GM12878 (cell line): ENCODE measurements around the gene REPS2. TPM values are rescaled to one million over a fixed set of nuclear protein-coding genes. Genes with fewer than 3 reads are reported as not detected.

Source experiments
- ATAC-seq: fragments of 200-7000 bp; cut with Tn5 transposase; 3 replicates; pipeline ENCODE4 v1.9.1; 2020; ENCODE audit warnings: mild to moderate bottlenecking, moderate library complexity
- BruUV-seq: library from RNA; stranded (reverse); fragments of 400-500 nt; replicated peaks from 2 replicates; lab custom pipeline; 2021; lab: Mats Ljungman, UMichigan
- CTCF ChIA-PET: fragments of 300-600 bp; sonication (Branson Sonifier 250); formaldehyde crosslinking; extraction: SDS; loops from one replicate; lab custom pipeline; 2021; ENCODE audit warnings: inconsistent platforms; lab: Yijun Ruan, JAX
- POLR2A ChIA-PET: fragments of 350-600 bp; formaldehyde crosslinking; extraction: SDS; loops from one replicate; lab custom pipeline; 2021; ENCODE audit warnings: inconsistent platforms; lab: Charles Lee
- RAD21 ChIA-PET: fragments of 300-600 bp; sonication (Branson Sonifier 250); formaldehyde crosslinking; loops from one replicate; lab custom pipeline; 2023; ENCODE audit warnings: antibody characterized with exemption; ENCODE audit not compliant: unreplicated experiment; lab: Charles Lee
- SMC1A ChIA-PET: fragments of 300-600 bp; sonication (Branson Sonifier 250); formaldehyde crosslinking; loops from one replicate; lab custom pipeline; 2023; ENCODE audit not compliant: unreplicated experiment, uncharacterized antibody; lab: Charles Lee
- DNase-seq: peaks from one replicate; pipeline ENCODE4 v3.0.0-alpha.2; 2011; ENCODE audit warnings: low read depth, low spot score
- FAIRE-seq: peaks from 3 replicates; lab custom pipeline; 2011; peaks lifted over from hg19 to GRCh38; lab: Jason Lieb, UNC
- H2AFZ ChIP-seq: 2 replicates; pipeline ENCODE4 v1.6.0; 2011; ENCODE audit warnings: low read depth, low read length, control low read depth; ENCODE audit not compliant: control insufficient read depth
- H3K27ac ChIP-seq: 2 replicates; pipeline ENCODE4 v1.5.1; 2011; ENCODE audit warnings: control low read depth; ENCODE audit not compliant: control insufficient read depth, insufficient read depth
- H3K27me3 ChIP-seq, 2 experiments: replicated peaks in 1 of 2; 2 replicates each; pipeline versions ENCODE4 v1.6.0 to v1.6.1; 2011; ENCODE audit warnings: low read length in 1 of 2; ENCODE audit not compliant: control insufficient read depth in 2 of 2, insufficient read depth in 2 of 2
- H3K36me3 ChIP-seq, 2 experiments: 2 replicates each; pipeline ENCODE4 v1.5.1; 2011; ENCODE audit warnings: low read length in 1 of 2; ENCODE audit not compliant: control insufficient read depth in 2 of 2, insufficient read depth in 2 of 2
- H3K4me1 ChIP-seq: 2 replicates; pipeline ENCODE4 v1.6.1; 2011; ENCODE audit warnings: mild to moderate bottlenecking, low read length, moderate library complexity, mixed read lengths; ENCODE audit not compliant: control insufficient read depth, insufficient read depth
- H3K4me2 ChIP-seq: 2 replicates; pipeline ENCODE4 v1.6.0; 2011; ENCODE audit warnings: control low read depth; ENCODE audit not compliant: control insufficient read depth, insufficient read depth
- H3K4me3 ChIP-seq: fragments of 200-600 bp; sonication (generic); 2 replicates; pipeline ENCODE4 v1.5.1; 2016
- H3K79me2 ChIP-seq: 2 replicates; pipeline ENCODE4 v1.6.0; 2011; ENCODE audit warnings: low read length; ENCODE audit not compliant: control insufficient read depth, insufficient read depth
- H3K9ac ChIP-seq: 2 replicates; pipeline ENCODE4 v1.8.0; 2011; ENCODE audit warnings: low read length, control low read depth, mixed read lengths; ENCODE audit not compliant: control insufficient read depth, insufficient read depth
- H3K9me3 ChIP-seq: replicated peaks from 3 replicates; pipeline ENCODE4 v1.5.1; 2011; ENCODE audit warnings: mild to moderate bottlenecking, low read length; ENCODE audit not compliant: control insufficient read depth, insufficient read depth
- H4K20me1 ChIP-seq: 2 replicates; pipeline ENCODE4 v1.6.0; 2011; ENCODE audit not compliant: control insufficient read depth, insufficient read depth
- BHLHE40 ChIP-seq, 2 experiments: fragments of 450-650 bp in 1 of 2; IDR thresholded peaks; 2 replicates each; pipeline ENCODE4 v1.6.1; 2011 to 2017; ENCODE audit warnings: low read depth in 2 of 2, borderline replicate concordance in 1 of 2, improper control_type of control experiment in 1 of 2, low read length in 1 of 2, mild to moderate bottlenecking in 1 of 2
- BRCA1 ChIP-seq: IDR thresholded peaks from 2 replicates; pipeline ENCODE4 v1.6.1; 2011; ENCODE audit warnings: low read depth, low read length, improper control_type of control experiment
- CUX1 ChIP-seq: IDR thresholded peaks from 2 replicates; pipeline ENCODE4 v1.6.1; 2012; ENCODE audit warnings: improper control_type of control experiment, low read depth, low read length; ENCODE audit not compliant: insufficient replicate concordance
- ESRRA ChIP-seq: IDR thresholded peaks from 2 replicates; pipeline ENCODE4 v1.6.1; 2012; ENCODE audit warnings: mild to moderate bottlenecking, low read length, improper control_type of control experiment
- IKZF2 ChIP-seq, 2 experiments: fragments of 450-650 bp; IDR thresholded peaks; 2 replicates each; pipeline ENCODE4 v1.6.1; 2017; ENCODE audit warnings: mild to moderate bottlenecking in 2 of 2, moderate library complexity in 2 of 2
- IRF4 ChIP-seq: IDR thresholded peaks from 2 replicates; pipeline ENCODE4 v1.6.1; 2011; ENCODE audit warnings: low read depth, low read length
- MEF2A ChIP-seq: IDR thresholded peaks from 2 replicates; pipeline ENCODE4 v1.6.1; 2011; ENCODE audit warnings: low read depth, mild to moderate bottlenecking, low read length, moderate library complexity; ENCODE audit not compliant: insufficient read depth
- MTA3 ChIP-seq: IDR thresholded peaks from 2 replicates; pipeline ENCODE4 v1.6.1; 2012; ENCODE audit warnings: low read length, inconsistent platforms, borderline replicate concordance
- NKRF ChIP-seq: fragments of 450-650 bp; conservative IDR thresholded peaks from 2 replicates; pipeline ENCODE4 v1.6.1; 2017; ENCODE audit warnings: mild to moderate bottlenecking, moderate library complexity
- NRF1 ChIP-seq: conservative IDR thresholded peaks from 2 replicates; pipeline ENCODE4 v1.6.1; 2011; ENCODE audit warnings: mild to moderate bottlenecking, low read depth, low read length, improper control_type of control experiment
- PML ChIP-seq: IDR thresholded peaks from 2 replicates; pipeline ENCODE4 v1.6.1; 2012; ENCODE audit warnings: low read length, inconsistent platforms
- RELB ChIP-seq: fragments of 450-650 bp; IDR thresholded peaks from 2 replicates; pipeline ENCODE4 v1.6.1; 2017; ENCODE audit warnings: low read depth, mild to moderate bottlenecking, moderate library complexity
- SMC3 ChIP-seq: IDR thresholded peaks from 2 replicates; pipeline ENCODE4 v1.6.1; 2011; ENCODE audit warnings: low read length, improper control_type of control experiment, borderline replicate concordance
- TARDBP ChIP-seq: IDR thresholded peaks from 2 replicates; pipeline ENCODE4 v1.6.1; 2016; ENCODE audit warnings: borderline replicate concordance
- TBL1XR1 ChIP-seq: IDR thresholded peaks from 2 replicates; pipeline ENCODE4 v1.6.1; 2012; ENCODE audit warnings: low read depth, low read length, improper control_type of control experiment
- TCF3 ChIP-seq: IDR thresholded peaks from 2 replicates; pipeline ENCODE4 v1.6.1; 2012; ENCODE audit warnings: low read depth, mild to moderate bottlenecking, low read length, borderline replicate concordance; ENCODE audit not compliant: insufficient read depth
- WGBS: methylation state at CpG from one replicate; pipeline ENCODE4 v1.1.6; 2016; ENCODE audit warnings: low lambda C conversion rate; ENCODE audit not compliant: insufficient replicate concordance, insufficient coverage; ENCODE audit errors: missing lambda C conversion rate; 5-methylcytosine and 5-hydroxymethylcytosine counted together
- in situ Hi-C: fragments of 300-500 bp; cut with MboI; formaldehyde crosslinking; loops from 9 replicates; pipeline ENCODE4 v1.14.3; 2018; ENCODE audit warnings: mixed read lengths
- intact Hi-C: fragments of 100-400 bp; cut with micrococcal nuclease; formaldehyde crosslinking; loops from one replicate; pipeline ENCODE4 v1.14.2; 2022; ENCODE audit not compliant: unreplicated experiment
- polyA plus RNA-seq, 11 experiments: library from polyadenylated mRNA; depleted of rRNA in 4 of 11; unstranded in 6 of 11; stranded (reverse) in 5 of 11; fragments of >200 nt; fragmentation: Nextera tagmentation in 4 of 11; fragmentation: Illumina TruSeq in 1 of 11; extraction: Ambion mirVana in 4 of 11; extraction: Trizol in 1 of 11; gene quantifications; 1 replicate in 1 of 11; 2 replicates in 10 of 11; pipeline versions ENCODE4 v1.2.1 to v1.2.3, GENCODE V29; 2011 to 2016; ENCODE audit warnings: inconsistent platforms in 2 of 11, missing spikeins in 2 of 11, low read depth in 1 of 11
- total RNA-seq, 4 experiments: library from RNA; depleted of rRNA in 3 of 4; stranded (reverse); fragments of >200 nt in 3 of 4; fragmentation: Illumina TruSeq in 1 of 4; extraction: Trizol in 1 of 4; gene quantifications; 2 replicates each; pipeline versions ENCODE4 v1.2.1 to v1.2.3, GENCODE V29; 2013 to 2021

Gene REPS2
- total and polyA plus RNA-seq, 10 of the 15 experiments (the other 5 are each of a cell fraction or from before 2014, with no cell fraction given), result 2.1 to 6.8 (median 3.9) TPM

GRCh38 chrX:16992951-16993350 is 46.5 kb downstream of the REPS2 start:
- no peak for FAIRE-seq
- Histone ChIP-seq H3K27me3 (peaks cover 0 to 4% of the 10 kb centered on the region in 2 experiments; a peak in 2 of 4 replicates), H3K4me1 (no peaks in the 10 kb centered on the region), H3K79me2 (no peaks in the 10 kb centered on the region), H3K9ac (no peak overlapping the region), H3K4me3 (no peak overlapping the region), H3K4me2 (no peak overlapping the region), H3K36me3 (no peaks in the 10 kb centered on the region), H4K20me1 (no peaks in the 10 kb centered on the region), H3K9me3 (no peaks in the 10 kb centered on the region; the same call in 2 of the 3 replicates), H2AFZ (no peak overlapping the region), H3K27ac (no peak overlapping the region)
- no peak for ATAC-seq
- in situ Hi-C loops (no loop called here), intact Hi-C loops (no loop called here)
- POLR2A ChIA-PET, result no interaction called here
- BruUV-seq, result no TSS peak
- DNase-seq, result no peak
- CTCF ChIA-PET, result interaction anchor here (1.2 to 2.9 kb wide), 6 partner anchors 11 to 110 kb away, joined by 3 to 13 read pairs (median 5); no protein-coding TSS in a partner anchor
- SMC1A ChIA-PET, result interaction anchor here (1.0 to 2.6 kb wide), 2 partner anchors 53 to 110 kb away, joined by 3 to 6 read pairs; no protein-coding TSS in a partner anchor
- RAD21 ChIA-PET, result interaction anchor here (1.7 to 4.3 kb wide), 2 partner anchors 8 to 54 kb away, joined by 4 to 23 read pairs; no protein-coding TSS in a partner anchor
- 17% methylated on average over 2 of the region's 2 CpGs for WGBS
- TF ChIP-seq RELB, result no peak
- no peak for TF ChIP-seq MEF2A
- TF ChIP-seq NRF1, result no peak
- TF ChIP-seq BRCA1, result no peak
- no peak for TF ChIP-seq IKZF2 (IDR thresholded peaks at IDR 0.05)
- no peak for TF ChIP-seq IRF4
- no peak for TF ChIP-seq PML
- no peak for TF ChIP-seq ESRRA
- no peak for TF ChIP-seq TBL1XR1
- no peak for TF ChIP-seq MTA3
- TF ChIP-seq TARDBP, result no peak
- TF ChIP-seq BHLHE40 (IDR thresholded peaks at IDR 0.05; ENCODE audit: borderline replicate concordance in 1 of 2, low read depth in 2 of 2, low read length in 1 of 2), result no peak
- TF ChIP-seq NKRF, result no peak
- TF ChIP-seq SMC3, result no peak
- TF ChIP-seq CUX1, result no peak
- TF ChIP-seq TCF3, result no peak
